Esophagus muscularis mucosa (tissue), 4 donors: ENCODE results near the gene TSNAXIP1. TPM values are rescaled to one million over a fixed set of nuclear protein-coding genes. Genes with fewer than 3 reads are reported as not detected.
A peak's percentile ranks its signal among the peaks of the same experiment; 100 is the strongest.

Experiments used
- DNase-seq: peaks from one replicate; pipeline ENCODE4 v3.0.0-alpha.2; 2017; ENCODE audit errors: extremely low spot score
- H3K27ac ChIP-seq, 4 donors: fragments of 200-600 bp; sonication (generic); replicated peaks in 1 of 4; 1 replicate in 3 of 4; 2 replicates in 1 of 4; pipeline ENCODE4 v1.5.1; 2016 to 2019; ENCODE audit warnings: mild to moderate bottlenecking in 1 of 4
- H3K27me3 ChIP-seq, 4 donors: fragments of 200-600 bp; sonication (generic); one replicate each; pipeline versions ENCODE4 v1.5.1 to v1.6.0; 2016 to 2019
- H3K36me3 ChIP-seq, 4 donors: fragments of 200-600 bp; sonication (generic); one replicate each; pipeline ENCODE4 v1.5.1; 2016 to 2019
- H3K4me1 ChIP-seq, 4 donors: fragments of 200-600 bp; sonication (generic); one replicate each; pipeline ENCODE4 v1.5.1; 2016 to 2019
- H3K4me3 ChIP-seq, 4 donors: fragments of 200-600 bp; sonication (generic); 1 replicate in 2 of 4; 2 replicates in 2 of 4; pipeline ENCODE4 v1.5.1; 2016 to 2019; ENCODE audit warnings: mild to moderate bottlenecking in 4 of 4, moderate library complexity in 1 of 4
- H3K9me3 ChIP-seq, 4 donors: fragments of 200-600 bp; sonication (generic); 1 replicate in 3 of 4; 2 replicates in 1 of 4; pipeline ENCODE4 v1.5.1; 2016 to 2019
- EP300 ChIP-seq: sonication (generic); formaldehyde crosslinking; IDR thresholded peaks from one replicate; pipeline ENCODE4 v1.6.1; 2017; ENCODE audit warnings: antibody characterized with exemption
- POLR2A ChIP-seq: fragments of 450-650 bp; IDR thresholded peaks from one replicate; pipeline ENCODE4 v1.6.1; 2017; ENCODE audit warnings: antibody characterized with exemption, moderate library complexity, mild to moderate bottlenecking, low read depth
- POLR2AphosphoS5 ChIP-seq, 2 donors: sonication (generic); formaldehyde crosslinking; IDR thresholded peaks; one replicate each; pipeline ENCODE4 v1.6.1; 2017; ENCODE audit warnings: antibody characterized with exemption in 2 of 2
- WGBS: methylation state at CpG from one replicate; pipeline ENCODE4 v1.1.5; 2018; 5-methylcytosine and 5-hydroxymethylcytosine counted together
- intact Hi-C: fragments of 100-400 bp; cut with DNase I; formaldehyde crosslinking; loops from one replicate; pipeline ENCODE4 v1.15.1; 2023
- total RNA-seq, 4 donors: library from RNA; depleted of rRNA; stranded (reverse); fragments of >200 nt; gene quantifications; one replicate each; pipeline versions ENCODE4 v1.1.0 to v1.2.1, GENCODE V29; 2016
- TF ChIP-seq, protein P1 (sequence below), 3 experiments: fragments of 200-600 bp in 2 of 3; fragments of 450-650 bp in 1 of 3; sonication (generic) in 2 of 3; IDR thresholded peaks; one replicate each; pipeline ENCODE4 v1.5.1; 2017 to 2019; ENCODE audit warnings: antibody characterized with exemption in 3 of 3, mild to moderate bottlenecking in 2 of 3, moderate library complexity in 1 of 3

Gene TSNAXIP1
- total RNA-seq, 4 donors from 2014 or later = 0.83 to 2.2 (median 1.1) TPM

DNA sequence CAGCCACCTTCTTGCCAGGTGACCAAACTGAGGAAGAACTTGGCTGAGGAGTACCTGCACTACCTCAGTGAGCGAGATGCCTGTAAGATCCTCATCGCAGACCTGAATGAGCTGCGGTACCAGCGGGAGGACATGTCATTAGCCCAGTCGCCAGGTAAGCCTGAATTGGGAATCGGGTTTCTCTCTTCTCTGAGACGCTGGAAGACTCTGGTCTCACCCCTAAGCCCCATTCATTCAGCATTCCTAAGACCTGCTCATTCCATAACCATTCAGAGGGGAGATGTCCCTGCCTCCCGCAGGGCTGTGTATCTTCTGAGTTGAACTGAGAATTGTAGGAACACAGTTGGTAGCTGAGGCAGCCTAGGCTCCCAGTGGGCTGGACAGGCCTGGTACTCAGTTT, 18.4 kb downstream of the TSNAXIP1 start:
- 87% methylated on average over 8 of the region's 8 CpGs for WGBS
- H3K36me3 ChIP-seq = peaks cover 16 to 43% (median 35%) of the 10 kb centered on the region in 4 donors
- H3K27me3 ChIP-seq = no peaks in the 10 kb centered on the region
- no peaks in the 10 kb centered on the region for H3K9me3 ChIP-seq
- intact Hi-C loops = no loop called here
- no peaks in the 10 kb centered on the region for H3K4me1 ChIP-seq
- no peak for DNase-seq
- H3K4me3 ChIP-seq = no peak overlapping the region
- TF ChIP-seq, protein P1, sequence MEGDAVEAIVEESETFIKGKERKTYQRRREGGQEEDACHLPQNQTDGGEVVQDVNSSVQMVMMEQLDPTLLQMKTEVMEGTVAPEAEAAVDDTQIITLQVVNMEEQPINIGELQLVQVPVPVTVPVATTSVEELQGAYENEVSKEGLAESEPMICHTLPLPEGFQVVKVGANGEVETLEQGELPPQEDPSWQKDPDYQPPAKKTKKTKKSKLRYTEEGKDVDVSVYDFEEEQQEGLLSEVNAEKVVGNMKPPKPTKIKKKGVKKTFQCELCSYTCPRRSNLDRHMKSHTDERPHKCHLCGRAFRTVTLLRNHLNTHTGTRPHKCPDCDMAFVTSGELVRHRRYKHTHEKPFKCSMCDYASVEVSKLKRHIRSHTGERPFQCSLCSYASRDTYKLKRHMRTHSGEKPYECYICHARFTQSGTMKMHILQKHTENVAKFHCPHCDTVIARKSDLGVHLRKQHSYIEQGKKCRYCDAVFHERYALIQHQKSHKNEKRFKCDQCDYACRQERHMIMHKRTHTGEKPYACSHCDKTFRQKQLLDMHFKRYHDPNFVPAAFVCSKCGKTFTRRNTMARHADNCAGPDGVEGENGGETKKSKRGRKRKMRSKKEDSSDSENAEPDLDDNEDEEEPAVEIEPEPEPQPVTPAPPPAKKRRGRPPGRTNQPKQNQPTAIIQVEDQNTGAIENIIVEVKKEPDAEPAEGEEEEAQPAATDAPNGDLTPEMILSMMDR (IDR thresholded peaks at IDR 0.05) = no peak
- no peak for TF ChIP-seq EP300
- TF ChIP-seq POLR2A = no peak
- no peak for TF ChIP-seq POLR2AphosphoS5 (IDR thresholded peaks at IDR 0.05)
- H3K27ac ChIP-seq = no peak overlapping the region

- intact Hi-C loops = no loop called here
- Histone ChIP-seq H3K27me3 (no peaks in the 10 kb centered on the region), H3K9me3 (no peaks in the 10 kb centered on the region), H3K36me3 (peaks cover 23 to 51% (median 42%) of the 10 kb centered on the region in 4 donors), H3K27ac (no peak overlapping the region), H3K4me1 (no peaks in the 10 kb centered on the region), H3K4me3 (no peak overlapping the region)
- TF ChIP-seq POLR2AphosphoS5 (IDR thresholded peaks at IDR 0.05) (no peak), POLR2A (no peak), EP300 (no peak)
- TF ChIP-seq, protein P1 (IDR thresholded peaks at IDR 0.05) = no peak
- DNase-seq = no peak
- 94% methylated on average over 11 of the region's 14 CpGs for WGBS
Observed at GRCh38 chr16:67825906-67826305, 19.2 kb downstream of the TSNAXIP1 start.

DNA sequence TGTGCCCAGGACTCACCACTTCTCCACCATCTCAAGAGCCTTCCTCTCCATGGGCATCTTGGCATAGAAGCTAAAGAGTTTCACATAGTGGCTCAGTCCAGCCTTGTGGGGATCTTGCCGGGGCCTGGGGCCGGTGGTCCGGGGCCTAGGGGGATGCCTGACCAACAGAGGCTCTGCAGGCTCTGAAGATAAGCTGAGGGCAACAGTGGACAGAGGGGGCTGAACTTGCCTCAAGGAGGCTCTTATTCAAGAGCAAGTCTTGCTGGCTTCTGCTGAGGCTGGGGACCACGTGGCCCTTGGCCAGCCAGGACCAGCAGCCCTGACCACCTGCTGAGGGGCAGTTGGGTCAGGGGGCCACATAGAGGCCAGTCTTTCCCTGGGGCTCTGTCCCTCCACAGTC, 22.0 kb downstream of the TSNAXIP1 start:
- Histone ChIP-seq H3K36me3 (peaks cover 34 to 65% (median 57%) of the 10 kb centered on the region in 4 donors), H3K4me1 (peaks cover 8 to 22% (median 13%) of the 10 kb centered on the region in 4 donors), H3K27ac (no peak overlapping the region), H3K27me3 (no peaks in the 10 kb centered on the region), H3K4me3 (no peak overlapping the region), H3K9me3 (no peaks in the 10 kb centered on the region)
- DNase-seq = no peak
- 97% methylated on average over 4 of the region's 4 CpGs for WGBS
- TF ChIP-seq EP300 (no peak), POLR2A (no peak)
- intact Hi-C loops = no loop called here

GRCh38 chr16:67833030-67833414, 26.3 kb downstream of the TSNAXIP1 start:
- Histone ChIP-seq H3K36me3 (peaks cover 34 to 44% (median 43%) of the 10 kb centered on the region in 4 donors), H3K4me3 (peak overlapping the region; percentile 78 to 98 (median 96)), H3K9me3 (no peaks in the 10 kb centered on the region), H3K27me3 (no peaks in the 10 kb centered on the region), H3K4me1 (peaks cover 14 to 28% (median 20%) of the 10 kb centered on the region in 4 donors), H3K27ac (peak overlapping the region; percentile 80 to 85 (median 82))
- WGBS = 0% methylated on average over 3 of the region's 3 CpGs
- intact Hi-C loops = no loop called here
- TF ChIP-seq, protein P1 (IDR thresholded peaks at IDR 0.05) = no peak
- TF ChIP-seq POLR2AphosphoS5 (IDR thresholded peaks at IDR 0.05) (no peak), POLR2A (no peak), EP300 (no peak)
- no peak for DNase-seq

GRCh38 chr16:67833415-67834241, 26.9 kb downstream of the TSNAXIP1 start:
- intact Hi-C loops = no loop called here
- H3K27ac ChIP-seq = peak overlapping the region; percentile 80 to 85 (median 82)
- peaks cover 14 to 28% (median 20%) of the 10 kb centered on the region in 4 donors for H3K4me1 ChIP-seq
- TF ChIP-seq POLR2A = no peak
- TF ChIP-seq POLR2AphosphoS5 (IDR thresholded peaks at IDR 0.05) = peak; percentile 82 to 91
- peak; percentile 99 for DNase-seq
- H3K4me3 ChIP-seq = peak overlapping the region; percentile 78 to 98 (median 96)
- no peaks in the 10 kb centered on the region for H3K9me3 ChIP-seq
- 0% methylated on average over 24 of the region's 49 CpGs for WGBS
- H3K36me3 ChIP-seq = peaks cover 30 to 37% (median 37%) of the 10 kb centered on the region in 4 donors
- no peaks in the 10 kb centered on the region for H3K27me3 ChIP-seq
